GM06990 (cell line): ENCODE results near the gene DIAPH3.

Experiments used
- DNase-seq: peaks from one replicate; pipeline ENCODE4 v3.0.0-alpha.2; 2011; ENCODE audit not compliant: insufficient read length; ENCODE audit errors: extremely low read depth
- H3K27me3 ChIP-seq: replicated peaks from 2 replicates; pipeline ENCODE4 v1.6.0; 2011; ENCODE audit warnings: low read length; ENCODE audit not compliant: control insufficient read depth, insufficient read depth
- H3K36me3 ChIP-seq: 2 replicates; pipeline ENCODE4 v1.5.1; 2011; ENCODE audit warnings: low read length; ENCODE audit not compliant: control insufficient read depth, insufficient read depth
- H3K4me3 ChIP-seq: replicated peaks from 2 replicates; pipeline ENCODE4 v1.5.1; 2011; ENCODE audit warnings: low read depth, mild to moderate bottlenecking, control low read depth, low read length
- CTCF ChIP-seq: IDR thresholded peaks from 2 replicates; pipeline ENCODE4 v1.5.1; 2011; ENCODE audit warnings: low read length, control low read depth, mild to moderate bottlenecking, inconsistent platforms; ENCODE audit not compliant: insufficient read depth, poor library complexity, severe bottlenecking

The DIAPH3 gene

GRCh38 chr13:59789558-59789957, 374.2 kb downstream of the DIAPH3 start:
- H3K4me3 ChIP-seq: no peak overlapping the region
- H3K36me3 ChIP-seq: no peaks in the 10 kb centered on the region
- no peak for DNase-seq
- TF ChIP-seq CTCF: no peak
- no peaks in the 10 kb centered on the region for H3K27me3 ChIP-seq

- TF ChIP-seq CTCF: no peak
- no peak overlapping the region for H3K4me3 ChIP-seq
- DNase-seq: no peak
- no peaks in the 10 kb centered on the region for H3K27me3 ChIP-seq
- H3K36me3 ChIP-seq: no peaks in the 10 kb centered on the region
Observed at GRCh38 chr13:59787679-59788078, 376.0 kb downstream of the DIAPH3 start.

GRCh38 chr13:59782696-59783095, 381.0 kb downstream of the DIAPH3 start:
- Histone ChIP-seq H3K36me3 (no peaks in the 10 kb centered on the region), H3K4me3 (no peak overlapping the region), H3K27me3 (no peaks in the 10 kb centered on the region)
- TF ChIP-seq CTCF: no peak
- no peak for DNase-seq

- Histone ChIP-seq H3K27me3 (no peaks in the 10 kb centered on the region), H3K4me3 (no peak overlapping the region), H3K36me3 (no peaks in the 10 kb centered on the region)
- TF ChIP-seq CTCF: no peak
- no peak for DNase-seq
Observed at GRCh38 chr13:59780058-59780457, 383.7 kb downstream of the DIAPH3 start.

- DNase-seq: peak; percentile 8
- no peak for TF ChIP-seq CTCF
- Histone ChIP-seq H3K4me3 (no peak overlapping the region), H3K27me3 (no peaks in the 10 kb centered on the region), H3K36me3 (no peaks in the 10 kb centered on the region)
Observed at GRCh38 chr13:59776924-59777690, 386.6 kb downstream of the DIAPH3 start.
